ENCODE measurements around the gene TMEM120A.

The TMEM120A gene

DNA sequence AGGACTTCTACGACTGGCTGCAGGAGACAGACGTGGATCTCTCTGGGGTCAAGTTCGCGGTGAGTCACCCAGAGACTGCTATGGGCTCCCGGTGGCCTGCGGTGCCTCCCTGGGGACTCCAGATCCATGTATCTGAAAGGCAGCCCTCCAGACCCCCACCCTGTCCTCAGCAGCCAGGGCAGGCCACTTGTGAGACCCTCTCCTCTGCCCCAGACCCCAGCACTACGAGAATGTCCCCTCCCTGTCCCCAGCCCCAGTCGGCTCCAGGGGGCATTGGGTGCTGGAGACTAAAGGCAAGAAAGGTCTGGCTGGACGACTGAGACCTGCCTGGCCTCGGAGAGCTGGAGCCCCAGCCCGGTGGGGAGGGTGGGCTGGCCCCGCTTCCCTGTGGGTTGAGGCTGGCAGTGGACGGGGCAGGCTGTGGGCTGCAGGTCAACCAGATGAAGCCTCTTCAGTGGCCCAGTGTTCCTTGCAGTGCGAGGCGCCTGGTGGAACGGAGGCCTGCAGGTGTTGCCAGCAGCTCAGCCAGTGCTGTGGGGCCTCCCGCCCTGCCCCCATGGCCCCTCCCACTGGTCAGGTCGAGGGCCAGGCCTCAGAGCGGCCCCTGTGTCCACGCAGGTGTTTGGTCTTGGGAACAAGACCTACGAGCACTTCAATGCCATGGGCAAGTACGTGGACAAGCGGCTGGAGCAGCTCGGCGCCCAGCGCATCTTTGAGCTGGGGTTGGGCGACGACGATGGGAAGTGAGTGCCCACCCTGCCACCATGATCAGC lies 13.8 kb downstream of the TMEM120A start:
- no peak for DNase-seq

DNA sequence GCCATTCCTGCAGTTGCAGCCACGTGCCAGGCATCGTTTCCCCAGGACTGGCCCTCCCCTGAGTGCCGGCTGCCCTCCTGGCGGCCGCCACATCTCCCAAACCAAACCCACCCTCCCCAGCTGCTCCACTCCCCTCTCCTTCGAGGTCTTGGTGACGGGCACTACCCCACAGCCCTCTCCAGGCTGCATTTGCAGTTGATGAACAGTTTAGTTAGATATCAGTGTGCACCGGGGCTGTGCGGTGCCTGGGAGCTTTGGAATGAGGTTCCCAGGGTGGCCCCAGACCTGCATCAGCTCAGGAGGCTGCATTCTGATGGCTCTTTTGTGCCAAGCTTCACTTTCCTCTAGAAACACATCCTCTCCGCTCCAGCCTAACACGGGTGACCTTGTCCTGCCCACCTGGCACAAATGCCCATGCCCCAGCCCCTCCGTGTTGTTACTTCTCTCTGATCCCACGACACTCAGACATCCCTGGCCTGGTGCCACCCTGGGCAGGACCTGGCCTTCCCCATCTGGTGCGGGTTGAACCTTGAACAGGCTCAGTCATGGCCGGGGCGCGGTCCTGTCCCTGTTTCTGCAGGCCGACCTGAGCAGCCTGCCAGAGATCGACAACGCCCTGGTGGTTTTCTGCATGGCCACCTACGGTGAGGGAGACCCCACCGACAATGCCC lies 14.5 kb downstream of the TMEM120A start:
- no peak for DNase-seq

DNA sequence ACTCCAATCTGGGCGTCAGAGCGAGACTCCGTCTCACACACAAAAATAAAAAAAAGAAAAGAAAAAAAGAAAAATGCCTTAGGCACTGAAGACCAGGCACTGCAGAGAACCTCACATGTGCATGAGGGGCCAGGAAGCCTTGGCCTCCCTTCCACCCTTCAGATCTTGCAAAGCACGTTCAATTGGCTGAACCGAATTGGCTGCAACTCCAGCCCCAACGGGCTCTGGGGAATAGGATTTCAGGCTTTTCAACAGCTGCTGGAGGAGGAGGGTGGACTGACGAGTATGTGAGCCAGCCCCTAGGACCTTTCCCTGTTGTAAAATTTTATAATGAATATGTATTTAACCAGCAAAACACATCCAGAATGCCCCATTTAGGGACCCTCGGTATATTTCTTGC lies 16.7 kb downstream of the TMEM120A start:
- DNase-seq = peak; percentile 38

DNA sequence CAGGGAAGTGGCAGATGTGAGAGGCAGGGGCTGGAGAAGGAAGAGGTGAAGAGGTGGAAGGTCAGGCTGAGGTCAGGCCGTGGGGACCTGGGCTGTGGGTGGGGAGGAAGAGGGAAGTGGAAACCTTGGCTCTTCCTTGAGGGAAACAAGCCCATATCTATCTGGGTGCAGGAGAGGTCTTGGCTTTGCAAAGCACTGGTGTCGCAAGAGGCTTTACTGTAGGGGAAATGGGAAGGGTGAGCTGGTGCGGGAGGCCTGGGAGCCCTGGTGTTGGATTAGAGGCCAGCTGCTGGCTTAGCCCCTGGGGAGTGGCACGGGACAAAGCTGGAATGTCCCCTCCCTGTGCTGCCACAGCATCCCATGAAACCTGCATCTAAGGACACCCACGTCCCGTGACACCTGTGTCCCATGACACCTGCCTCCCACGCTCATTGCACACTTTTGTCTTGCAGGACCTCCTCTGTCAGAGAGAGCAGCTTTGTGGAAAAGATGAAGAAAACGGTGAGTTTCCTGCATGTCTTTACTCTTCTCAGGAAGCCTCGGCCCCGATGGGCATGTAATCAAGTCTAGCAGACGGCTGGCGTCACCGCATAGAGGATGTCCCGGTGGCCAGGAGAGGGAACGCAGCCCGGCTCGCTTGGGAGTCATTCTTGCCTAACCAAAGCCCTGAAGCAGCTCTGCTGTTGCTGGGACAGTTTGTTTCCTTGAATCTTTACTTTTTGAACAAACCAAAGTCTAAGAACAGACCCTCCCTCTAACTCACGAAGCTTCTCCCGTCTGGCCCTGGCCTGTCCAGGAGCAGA lies 22.2 kb downstream of the TMEM120A start:
- DNase-seq = no peak

DNA sequence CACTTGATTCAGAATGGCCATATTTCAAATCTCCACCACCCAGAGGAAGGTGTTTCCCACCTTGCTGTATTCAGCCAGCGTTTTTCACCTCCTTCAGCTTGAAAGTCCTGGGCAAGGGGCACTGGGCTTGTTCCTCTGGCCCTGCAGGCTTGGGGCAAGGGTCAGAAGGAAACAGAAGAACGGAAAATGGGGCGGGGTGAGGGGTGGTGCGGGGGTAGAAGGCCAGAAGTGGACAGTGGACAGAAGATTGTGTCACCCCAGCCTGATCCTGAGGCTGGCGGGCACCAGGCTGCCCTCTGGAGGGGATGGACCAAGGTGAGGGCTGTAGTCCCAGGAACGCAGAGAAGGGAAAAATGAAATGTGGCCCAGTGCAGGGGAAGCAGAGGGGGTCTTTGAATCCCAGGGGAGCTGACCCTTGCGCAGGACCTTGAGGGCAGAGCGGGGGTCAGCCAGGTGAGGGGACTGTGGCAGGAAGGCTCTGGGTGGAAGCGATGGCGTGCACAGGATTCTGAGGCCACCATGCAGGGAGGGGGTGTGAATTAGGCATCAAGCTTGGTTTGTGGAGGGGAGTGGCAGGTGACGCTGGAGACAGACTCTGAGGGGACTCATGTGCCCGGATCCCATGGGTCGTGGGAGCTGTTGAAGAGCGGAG lies 23.0 kb downstream of the TMEM120A start:
- DNase-seq = no peak

DNA sequence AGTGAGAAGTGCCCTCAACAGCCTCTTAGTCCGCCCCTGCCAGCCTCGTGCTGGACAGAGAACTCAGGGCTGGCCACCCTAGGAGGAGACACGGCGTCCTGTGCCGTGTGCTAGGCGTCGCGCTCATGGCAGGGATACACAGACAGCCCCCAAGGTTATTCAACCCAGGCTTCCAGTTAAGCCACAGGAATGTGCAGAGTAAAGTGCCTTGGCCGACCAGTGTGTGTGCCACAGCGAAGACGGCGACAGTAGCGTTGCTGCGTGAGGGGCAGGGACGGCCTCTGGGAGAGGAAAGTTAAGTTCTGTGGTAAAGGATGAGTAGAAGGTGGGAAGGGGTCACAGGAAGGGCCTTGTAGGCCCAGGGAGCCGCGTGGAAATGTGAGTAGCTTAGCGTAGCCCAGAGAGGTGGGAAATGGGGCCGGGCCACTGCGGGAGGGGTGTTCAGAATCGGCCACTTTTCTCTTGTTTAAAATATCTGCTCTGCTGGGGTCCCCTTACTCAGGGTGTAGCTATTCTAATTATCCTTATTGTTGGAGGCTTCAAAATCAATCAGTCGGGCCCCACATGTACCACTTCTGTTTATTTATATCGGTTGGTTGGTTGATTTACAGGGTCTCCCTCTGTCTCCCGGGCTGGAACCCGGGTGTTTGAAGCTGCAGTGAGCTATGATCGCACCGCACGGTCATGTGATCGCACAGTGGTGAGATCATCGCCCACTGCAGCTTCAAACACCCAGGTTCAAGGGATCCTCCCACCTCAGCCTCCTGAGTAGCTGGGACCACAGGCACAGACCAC lies 24.5 kb downstream of the TMEM120A start:
- no peak for DNase-seq

DNA sequence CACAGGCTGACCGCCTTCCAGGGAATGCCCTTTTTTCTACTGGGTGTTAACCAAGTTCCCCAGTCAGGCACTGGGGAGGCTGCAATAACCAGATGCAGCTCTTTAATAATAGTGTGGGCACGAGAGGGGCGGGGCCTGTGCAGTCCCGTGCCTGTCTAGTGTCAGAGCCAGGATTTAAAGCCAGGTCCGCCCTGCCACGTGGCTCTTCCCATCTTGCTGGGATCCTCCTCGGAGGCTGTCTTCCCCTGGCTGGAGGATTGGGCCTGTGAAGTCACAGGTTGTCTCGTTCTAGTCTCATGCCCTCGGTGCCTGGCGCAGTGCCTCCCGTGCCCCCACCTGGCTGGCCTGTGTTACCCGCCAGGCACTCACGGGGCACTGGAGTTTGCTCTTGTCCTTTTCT lies 25.2 kb downstream of the TMEM120A start:
- DNase-seq = no peak

DNA sequence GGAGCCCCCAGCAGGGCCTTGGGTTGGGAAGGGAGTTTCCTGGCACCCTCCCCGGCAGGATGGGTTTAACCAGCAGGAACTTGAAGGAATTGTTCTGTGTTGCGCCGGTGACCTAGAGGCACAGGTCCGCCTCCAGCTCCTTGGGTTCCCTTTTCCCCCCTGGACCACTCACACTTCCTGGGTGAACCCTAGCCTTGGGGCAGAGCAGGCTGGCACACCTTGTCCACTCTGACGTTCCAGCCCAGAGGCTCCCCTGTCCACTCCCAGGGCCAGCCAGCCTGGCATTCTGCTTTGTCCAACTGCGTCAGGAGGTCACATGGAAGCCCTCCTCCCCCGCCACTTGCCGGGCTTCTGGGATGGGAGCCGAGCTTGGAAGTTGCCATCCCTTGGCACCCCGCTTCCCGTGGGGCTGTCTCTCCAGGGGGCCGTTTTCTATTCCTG lies 25.8 kb downstream of the TMEM120A start:
- DNase-seq = no peak

DNA sequence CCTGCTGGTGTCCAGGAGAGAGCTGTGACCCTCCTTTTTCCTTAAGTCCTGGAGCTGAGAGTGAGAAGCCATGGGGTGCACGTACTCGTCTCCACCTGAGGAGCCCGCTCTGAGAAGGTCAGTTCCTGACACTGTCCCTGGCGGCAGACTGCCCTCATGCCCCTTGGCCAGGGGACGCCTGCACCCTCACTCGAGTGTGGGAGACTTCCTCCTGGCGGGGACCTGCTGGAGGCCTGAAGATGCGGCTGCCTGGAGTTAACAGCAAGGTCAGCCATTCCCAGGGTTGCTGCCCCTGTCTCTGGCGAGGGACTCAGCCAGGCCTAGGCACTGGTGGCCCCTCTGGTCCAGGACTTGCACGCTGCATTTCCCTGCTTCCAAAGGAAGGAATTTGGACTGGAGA lies 26.4 kb downstream of the TMEM120A start:
- DNase-seq = no peak

DNA sequence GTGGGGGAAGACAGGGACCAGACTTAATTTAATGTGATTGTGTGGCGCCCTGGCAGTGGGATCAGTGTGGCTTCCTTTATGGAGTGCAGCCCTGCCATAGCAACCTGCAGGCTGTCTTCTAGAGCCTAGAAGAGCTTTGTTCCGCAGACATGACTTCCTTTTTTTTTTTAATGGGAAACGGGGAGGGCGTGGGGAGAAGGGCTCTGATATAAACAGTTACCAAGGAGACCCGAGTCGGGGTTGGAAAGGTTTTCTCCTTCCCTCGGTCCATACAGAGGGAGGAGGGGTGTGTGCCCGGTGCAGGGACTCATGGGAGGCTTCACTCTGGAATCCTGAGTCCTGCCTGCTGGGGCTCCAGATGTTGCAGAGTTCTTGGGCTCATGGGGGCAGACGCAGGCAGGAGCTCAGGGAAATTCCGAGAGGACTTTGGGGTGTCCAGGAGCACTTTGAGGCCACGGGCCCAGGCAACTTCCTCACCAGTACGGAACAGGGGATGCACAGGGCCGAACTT lies 26.9 kb downstream of the TMEM120A start:
- no peak for DNase-seq

DNA sequence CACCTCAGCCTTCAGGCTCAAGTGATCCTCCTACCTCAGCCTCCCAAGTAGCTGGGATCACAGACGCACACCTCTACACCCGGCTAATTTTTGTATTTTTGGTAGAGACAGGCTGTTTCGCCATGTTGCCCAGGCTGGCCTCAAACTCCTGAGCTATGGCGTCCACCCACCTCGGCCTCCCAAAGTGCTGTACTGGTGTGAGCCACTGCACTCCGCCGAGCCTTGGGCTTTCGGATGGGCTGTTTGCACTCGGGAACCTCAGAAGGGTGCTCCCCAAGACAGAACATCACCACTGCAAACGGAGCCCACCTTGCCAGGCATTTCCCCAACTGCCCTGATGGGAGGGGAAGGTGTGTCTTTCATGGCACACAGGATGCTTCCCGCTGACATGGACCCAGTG lies 27.3 kb downstream of the TMEM120A start:
- DNase-seq = no peak

DNA sequence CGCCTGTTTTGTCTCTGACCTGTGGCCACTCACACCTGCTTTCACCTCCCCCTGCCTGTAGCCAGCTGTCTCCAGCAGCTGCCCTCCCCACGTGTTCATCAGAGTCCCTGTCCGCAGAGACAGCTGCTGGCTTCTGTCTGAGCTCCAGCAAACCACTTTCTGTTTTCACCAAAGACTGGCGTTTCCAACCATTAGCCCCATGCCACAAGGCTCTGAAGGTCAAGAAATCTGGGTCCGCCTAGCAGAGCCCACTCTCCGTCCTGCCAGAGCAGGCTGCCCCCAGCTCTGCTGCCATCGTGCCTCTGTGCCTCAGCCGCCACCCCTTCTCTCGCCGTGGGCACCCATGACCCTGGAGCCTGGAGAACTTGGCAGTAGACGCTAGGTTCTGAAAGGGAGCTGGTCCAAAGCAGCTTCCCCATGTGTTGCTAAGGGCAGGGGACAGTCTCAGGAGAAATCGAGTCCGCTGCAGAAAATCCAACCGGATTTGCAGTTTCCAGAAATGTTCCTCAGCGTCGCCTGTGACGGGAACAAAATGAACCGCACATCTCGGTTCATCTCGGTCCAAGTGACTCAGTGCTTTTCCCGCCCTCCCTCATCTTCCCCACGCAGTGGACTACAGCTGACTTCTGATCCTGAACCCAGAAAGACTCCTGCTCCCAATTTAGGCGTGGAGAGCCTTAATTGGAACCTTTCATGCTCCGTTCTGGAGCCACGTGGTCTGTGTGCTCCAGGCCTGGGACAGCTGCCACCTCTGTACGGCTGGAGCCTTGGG lies 28.0 kb downstream of the TMEM120A start:
- peak; percentile 28 for DNase-seq

DNA sequence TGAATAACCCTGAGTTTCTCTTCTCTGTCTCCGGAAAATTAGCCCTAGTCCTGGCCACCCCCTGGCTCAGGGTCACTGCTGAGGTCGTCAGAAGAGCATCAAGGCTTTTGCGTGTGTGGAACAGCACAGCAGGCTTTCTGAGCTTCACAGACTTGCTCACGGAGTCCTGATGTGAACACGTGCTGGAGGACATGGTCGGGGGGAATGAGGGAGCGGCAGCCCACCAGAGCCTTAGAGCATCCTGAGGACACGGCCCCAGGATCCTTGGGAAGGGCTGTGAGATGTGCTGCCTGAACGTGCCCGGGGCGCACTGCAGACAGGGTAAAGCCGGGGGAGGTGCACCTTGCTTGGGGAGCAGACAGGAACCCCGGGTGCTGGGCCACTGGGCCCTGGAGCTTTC lies 28.8 kb downstream of the TMEM120A start:
- DNase-seq = no peak

DNA sequence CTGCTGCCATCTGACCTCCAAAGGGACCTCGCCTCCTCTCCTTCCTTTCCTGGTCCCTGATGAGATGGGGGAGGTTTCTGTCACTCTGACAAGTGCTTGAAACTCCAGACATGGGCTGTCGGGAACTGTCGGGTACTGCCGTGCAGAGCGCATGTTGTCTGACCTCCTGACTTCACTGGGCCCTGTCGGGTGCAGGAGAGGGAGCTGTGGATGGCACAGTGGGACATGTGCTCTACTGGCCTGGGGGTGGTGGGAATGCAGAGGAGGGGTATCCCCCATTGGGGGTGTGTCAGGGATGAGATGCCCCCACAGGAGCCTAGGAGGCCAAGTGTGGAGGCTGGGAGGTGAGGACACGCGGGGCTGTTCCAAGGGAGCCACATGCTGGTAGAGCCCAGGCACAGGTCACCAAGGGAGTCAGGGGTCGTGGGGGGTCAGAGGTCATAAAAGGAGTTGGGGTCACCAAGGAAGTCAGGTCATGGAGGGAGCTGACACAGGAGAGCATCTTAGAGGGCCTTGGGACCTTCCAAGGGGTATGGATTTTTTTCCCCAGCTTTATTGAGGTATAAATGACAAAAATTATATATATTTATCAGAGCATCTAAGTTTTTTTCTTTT lies 30.9 kb downstream of the TMEM120A start:
- no peak for DNase-seq

DNA sequence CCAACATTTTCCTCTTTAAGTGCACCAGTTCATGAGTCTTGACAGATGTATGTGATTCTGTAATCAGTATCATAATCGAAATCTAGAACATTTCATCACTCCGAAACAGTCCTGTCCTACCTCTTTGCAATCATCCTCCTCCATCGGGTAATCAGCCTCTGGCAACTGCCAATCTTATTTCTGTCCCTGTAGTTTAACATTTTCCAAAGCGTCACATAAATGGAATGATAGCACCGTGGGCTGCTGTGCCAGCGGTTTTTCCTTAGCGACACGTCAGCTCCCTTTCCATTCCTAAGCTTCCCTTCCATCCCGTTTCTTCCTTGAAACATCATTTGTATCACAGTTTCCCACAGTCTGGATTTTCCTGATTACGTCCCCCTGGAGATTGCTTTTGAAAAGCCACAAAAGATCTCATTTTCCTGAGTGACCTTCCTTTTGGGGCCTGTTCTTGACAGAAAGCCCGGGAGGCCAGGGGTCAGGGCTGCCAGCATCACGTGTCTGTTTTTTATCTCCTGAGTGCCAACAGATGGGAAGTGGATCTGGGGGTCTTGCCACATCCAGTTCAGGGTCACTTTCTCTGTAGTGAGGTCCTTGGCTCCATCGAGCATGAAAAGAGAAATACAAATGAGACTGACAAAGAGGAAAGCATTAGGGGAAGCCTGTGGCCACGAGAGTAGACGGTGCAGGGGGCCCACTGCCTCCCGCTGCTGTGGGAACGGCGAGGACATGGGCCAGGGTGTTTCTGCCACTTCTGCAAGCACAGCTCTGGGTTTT lies 31.6 kb downstream of the TMEM120A start:
- peak; percentile 79 for DNase-seq

DNA sequence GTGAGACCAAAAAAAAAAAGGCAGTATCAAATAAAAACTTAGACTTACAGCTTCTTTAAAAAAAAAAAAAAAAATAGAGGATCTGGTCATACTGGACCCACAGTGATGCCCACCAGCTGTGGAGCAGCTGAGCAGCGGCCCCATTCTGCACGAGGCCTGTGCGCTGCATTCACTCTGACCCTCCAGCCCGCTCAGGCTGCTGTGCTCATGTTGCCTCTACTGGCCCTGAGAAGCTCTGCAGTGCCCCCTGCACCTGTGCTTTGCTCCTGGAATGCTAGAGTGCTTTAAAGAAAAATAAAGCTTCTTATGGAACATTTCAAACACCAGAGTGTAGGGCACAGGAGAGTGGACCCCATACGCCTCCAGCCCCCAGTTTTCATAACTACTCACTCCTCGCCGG lies 33.2 kb downstream of the TMEM120A start:
- no peak for DNase-seq

DNA sequence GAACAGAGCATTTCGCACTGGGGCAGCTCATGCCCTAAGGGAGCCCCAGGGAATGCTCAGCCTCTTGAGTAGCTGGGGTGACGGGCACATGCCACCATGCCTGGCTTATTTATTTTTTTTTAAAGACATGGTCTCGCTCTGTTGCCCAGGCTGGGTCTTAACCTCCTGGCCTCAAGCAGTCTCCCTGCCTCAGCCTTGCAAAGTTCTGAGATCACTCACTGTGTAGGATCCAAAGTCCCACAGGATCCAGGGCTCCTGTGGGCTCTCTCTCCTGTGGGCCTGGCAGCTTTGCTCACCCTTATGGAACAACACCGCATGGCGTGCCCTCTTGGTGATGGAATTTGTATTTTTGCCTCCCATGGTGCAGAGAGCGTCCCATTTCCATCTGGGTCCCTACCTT lies 34.0 kb downstream of the TMEM120A start:
- DNase-seq = no peak

DNA sequence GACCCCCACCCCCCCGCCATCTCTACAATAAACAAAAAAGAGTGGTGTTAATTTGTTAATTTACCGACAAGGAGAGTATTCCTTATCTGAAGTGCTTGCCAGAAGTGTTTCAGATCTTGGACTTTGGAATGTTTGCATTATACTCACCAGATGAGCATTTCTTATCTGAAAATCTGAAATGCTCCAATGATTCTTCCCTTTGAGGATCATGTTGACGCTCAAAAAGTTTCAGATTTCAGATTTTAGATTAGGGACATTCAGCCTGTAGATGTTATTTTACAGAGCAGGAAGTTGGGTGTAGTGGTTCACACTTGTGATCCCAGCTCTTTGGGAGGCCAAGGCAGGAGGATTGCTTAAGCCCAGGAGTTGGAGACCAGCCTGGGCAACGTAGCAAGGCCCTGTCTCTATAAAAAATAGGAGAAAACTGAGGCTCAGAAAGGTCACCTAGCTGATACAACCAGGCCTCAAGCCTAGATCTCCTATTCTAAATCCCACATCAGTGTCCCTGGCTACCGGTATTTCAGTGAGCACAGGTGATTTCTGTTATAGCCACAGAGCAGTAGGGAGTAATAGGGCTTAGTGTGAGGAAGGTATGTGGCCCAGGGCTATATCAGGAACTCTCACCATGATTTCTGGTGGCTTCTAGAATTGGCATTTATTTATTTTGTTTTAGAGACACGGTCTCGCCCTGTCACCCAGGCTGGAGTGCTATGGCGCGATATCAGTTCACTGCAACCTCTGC lies 35.4 kb downstream of the TMEM120A start:
- DNase-seq = no peak
